H1 (cell line): ENCODE measurements around the gene PRKCD. TPM values are rescaled to one million over a fixed set of nuclear protein-coding genes. Genes with fewer than 3 reads are reported as not detected.

Experiments used
- BCL11A ChIP-seq, 2 experiments: IDR thresholded peaks; one replicate each; pipeline ENCODE4 v1.6.1; 2011; ENCODE audit warnings: low read depth in 2 of 2, low read length in 2 of 2, mild to moderate bottlenecking in 2 of 2
- CHD2 ChIP-seq: IDR thresholded peaks from 2 replicates; pipeline ENCODE4 v1.6.1; 2012; ENCODE audit warnings: low read length, improper control_type of control experiment
- CREB1 ChIP-seq: IDR thresholded peaks from 2 replicates; pipeline ENCODE4 v1.6.1; 2012; ENCODE audit warnings: inconsistent platforms
- NANOG ChIP-seq: IDR thresholded peaks from 2 replicates; pipeline ENCODE4 v1.6.1; 2011; ENCODE audit warnings: low read length, low read depth, mild to moderate bottlenecking, inconsistent platforms; ENCODE audit not compliant: insufficient read depth, poor library complexity, severe bottlenecking
- POLR2A ChIP-seq, 2 experiments: IDR thresholded peaks; 1 replicate in 1 of 2; 2 replicates in 1 of 2; pipeline ENCODE4 v1.6.1; 2011; ENCODE audit warnings: low read depth in 2 of 2, low read length in 2 of 2, mild to moderate bottlenecking in 2 of 2; ENCODE audit errors: control extremely low read depth in 1 of 2
- POU5F1 ChIP-seq: IDR thresholded peaks from 2 replicates; pipeline ENCODE4 v1.6.1; 2011; ENCODE audit warnings: low read depth, mild to moderate bottlenecking, low read length, moderate library complexity
- SIN3A ChIP-seq, 2 experiments: IDR thresholded peaks in 1 of 2; conservative IDR thresholded peaks in 1 of 2; 2 replicates each; pipeline ENCODE4 v1.6.1; 2011 to 2012; ENCODE audit warnings: low read length in 2 of 2, improper control_type of control experiment in 1 of 2, low read depth in 1 of 2, mild to moderate bottlenecking in 1 of 2
- SP1 ChIP-seq: IDR thresholded peaks from 2 replicates; pipeline ENCODE4 v1.6.1; 2011; ENCODE audit warnings: low read depth, low read length
- SUZ12 ChIP-seq: fragments of 200-600 bp; sonication (generic); IDR thresholded peaks from 2 replicates; pipeline ENCODE4 v1.6.1; 2012; ENCODE audit warnings: mild to moderate bottlenecking, inconsistent platforms, low read length, moderate library complexity, mixed read lengths
- TEAD4 ChIP-seq: IDR thresholded peaks from 2 replicates; pipeline ENCODE4 v1.6.1; 2012; ENCODE audit warnings: low read depth, low read length, inconsistent platforms, mixed read lengths
- polyA plus RNA-seq, 7 experiments: library from polyadenylated mRNA; depleted of rRNA in 3 of 7; stranded (reverse) in 5 of 7; unstranded in 2 of 7; fragments of >200 nt in 5 of 7; fragments of 200-250 nt in 2 of 7; gene quantifications; 1 replicate in 5 of 7; 2 replicates in 1 of 7; 4 replicates in 1 of 7; pipeline versions ENCODE4 v1.2.1 to v1.2.3, GENCODE V29; 2011 to 2013; ENCODE audit warnings: missing spikeins in 2 of 7, mixed read lengths in 2 of 7
- total RNA-seq: library from RNA; stranded (reverse); fragmentation: NEBNext Ultra II Directional; extraction: Animal tissue kit (Norgen Biotek cat#: 25700); gene quantifications from 2 replicates; pipeline ENCODE4 v1.2.1, GENCODE V29; 2021
- TF ChIP-seq, protein P1 (sequence below): fragments of 300-600 bp; sonication (generic); IDR thresholded peaks from 2 replicates; pipeline ENCODE4 v1.7.1; 2012; ENCODE audit warnings: low read length, moderate library complexity, mild to moderate bottlenecking, inconsistent platforms; ENCODE audit not compliant: insufficient replicate concordance
- TF ChIP-seq, protein P2 (sequence below): IDR thresholded peaks from 2 replicates; pipeline ENCODE4 v1.6.1; 2011; ENCODE audit warnings: low read length, improper control_type of control experiment

Gene PRKCD
- total and polyA plus RNA-seq, 2 of the 8 experiments (the other 6 are each of a cell fraction or from before 2014, with no cell fraction given): 22.6 to 23.9 TPM

DNA sequence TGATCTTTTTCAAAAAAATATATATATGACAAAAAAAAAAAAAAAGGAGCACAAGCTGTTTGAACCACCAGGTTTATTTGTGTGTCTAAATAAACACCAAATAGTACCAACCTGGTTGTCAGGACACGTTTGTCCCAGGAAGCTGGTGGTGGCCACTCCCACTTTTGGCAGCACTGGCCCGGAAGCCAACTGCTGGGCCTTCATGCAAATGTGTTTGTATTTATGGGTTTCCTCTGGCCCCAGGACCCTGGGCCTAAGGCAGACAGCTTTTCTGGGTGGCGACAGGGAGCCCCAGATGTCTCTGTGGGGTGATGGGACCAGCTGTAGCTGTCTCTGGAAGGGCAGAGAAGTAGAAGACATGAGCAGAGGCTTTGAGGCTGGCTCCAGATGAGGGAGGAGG is 31.6 kb downstream of the PRKCD start (continued):
- TF ChIP-seq, protein P1, sequence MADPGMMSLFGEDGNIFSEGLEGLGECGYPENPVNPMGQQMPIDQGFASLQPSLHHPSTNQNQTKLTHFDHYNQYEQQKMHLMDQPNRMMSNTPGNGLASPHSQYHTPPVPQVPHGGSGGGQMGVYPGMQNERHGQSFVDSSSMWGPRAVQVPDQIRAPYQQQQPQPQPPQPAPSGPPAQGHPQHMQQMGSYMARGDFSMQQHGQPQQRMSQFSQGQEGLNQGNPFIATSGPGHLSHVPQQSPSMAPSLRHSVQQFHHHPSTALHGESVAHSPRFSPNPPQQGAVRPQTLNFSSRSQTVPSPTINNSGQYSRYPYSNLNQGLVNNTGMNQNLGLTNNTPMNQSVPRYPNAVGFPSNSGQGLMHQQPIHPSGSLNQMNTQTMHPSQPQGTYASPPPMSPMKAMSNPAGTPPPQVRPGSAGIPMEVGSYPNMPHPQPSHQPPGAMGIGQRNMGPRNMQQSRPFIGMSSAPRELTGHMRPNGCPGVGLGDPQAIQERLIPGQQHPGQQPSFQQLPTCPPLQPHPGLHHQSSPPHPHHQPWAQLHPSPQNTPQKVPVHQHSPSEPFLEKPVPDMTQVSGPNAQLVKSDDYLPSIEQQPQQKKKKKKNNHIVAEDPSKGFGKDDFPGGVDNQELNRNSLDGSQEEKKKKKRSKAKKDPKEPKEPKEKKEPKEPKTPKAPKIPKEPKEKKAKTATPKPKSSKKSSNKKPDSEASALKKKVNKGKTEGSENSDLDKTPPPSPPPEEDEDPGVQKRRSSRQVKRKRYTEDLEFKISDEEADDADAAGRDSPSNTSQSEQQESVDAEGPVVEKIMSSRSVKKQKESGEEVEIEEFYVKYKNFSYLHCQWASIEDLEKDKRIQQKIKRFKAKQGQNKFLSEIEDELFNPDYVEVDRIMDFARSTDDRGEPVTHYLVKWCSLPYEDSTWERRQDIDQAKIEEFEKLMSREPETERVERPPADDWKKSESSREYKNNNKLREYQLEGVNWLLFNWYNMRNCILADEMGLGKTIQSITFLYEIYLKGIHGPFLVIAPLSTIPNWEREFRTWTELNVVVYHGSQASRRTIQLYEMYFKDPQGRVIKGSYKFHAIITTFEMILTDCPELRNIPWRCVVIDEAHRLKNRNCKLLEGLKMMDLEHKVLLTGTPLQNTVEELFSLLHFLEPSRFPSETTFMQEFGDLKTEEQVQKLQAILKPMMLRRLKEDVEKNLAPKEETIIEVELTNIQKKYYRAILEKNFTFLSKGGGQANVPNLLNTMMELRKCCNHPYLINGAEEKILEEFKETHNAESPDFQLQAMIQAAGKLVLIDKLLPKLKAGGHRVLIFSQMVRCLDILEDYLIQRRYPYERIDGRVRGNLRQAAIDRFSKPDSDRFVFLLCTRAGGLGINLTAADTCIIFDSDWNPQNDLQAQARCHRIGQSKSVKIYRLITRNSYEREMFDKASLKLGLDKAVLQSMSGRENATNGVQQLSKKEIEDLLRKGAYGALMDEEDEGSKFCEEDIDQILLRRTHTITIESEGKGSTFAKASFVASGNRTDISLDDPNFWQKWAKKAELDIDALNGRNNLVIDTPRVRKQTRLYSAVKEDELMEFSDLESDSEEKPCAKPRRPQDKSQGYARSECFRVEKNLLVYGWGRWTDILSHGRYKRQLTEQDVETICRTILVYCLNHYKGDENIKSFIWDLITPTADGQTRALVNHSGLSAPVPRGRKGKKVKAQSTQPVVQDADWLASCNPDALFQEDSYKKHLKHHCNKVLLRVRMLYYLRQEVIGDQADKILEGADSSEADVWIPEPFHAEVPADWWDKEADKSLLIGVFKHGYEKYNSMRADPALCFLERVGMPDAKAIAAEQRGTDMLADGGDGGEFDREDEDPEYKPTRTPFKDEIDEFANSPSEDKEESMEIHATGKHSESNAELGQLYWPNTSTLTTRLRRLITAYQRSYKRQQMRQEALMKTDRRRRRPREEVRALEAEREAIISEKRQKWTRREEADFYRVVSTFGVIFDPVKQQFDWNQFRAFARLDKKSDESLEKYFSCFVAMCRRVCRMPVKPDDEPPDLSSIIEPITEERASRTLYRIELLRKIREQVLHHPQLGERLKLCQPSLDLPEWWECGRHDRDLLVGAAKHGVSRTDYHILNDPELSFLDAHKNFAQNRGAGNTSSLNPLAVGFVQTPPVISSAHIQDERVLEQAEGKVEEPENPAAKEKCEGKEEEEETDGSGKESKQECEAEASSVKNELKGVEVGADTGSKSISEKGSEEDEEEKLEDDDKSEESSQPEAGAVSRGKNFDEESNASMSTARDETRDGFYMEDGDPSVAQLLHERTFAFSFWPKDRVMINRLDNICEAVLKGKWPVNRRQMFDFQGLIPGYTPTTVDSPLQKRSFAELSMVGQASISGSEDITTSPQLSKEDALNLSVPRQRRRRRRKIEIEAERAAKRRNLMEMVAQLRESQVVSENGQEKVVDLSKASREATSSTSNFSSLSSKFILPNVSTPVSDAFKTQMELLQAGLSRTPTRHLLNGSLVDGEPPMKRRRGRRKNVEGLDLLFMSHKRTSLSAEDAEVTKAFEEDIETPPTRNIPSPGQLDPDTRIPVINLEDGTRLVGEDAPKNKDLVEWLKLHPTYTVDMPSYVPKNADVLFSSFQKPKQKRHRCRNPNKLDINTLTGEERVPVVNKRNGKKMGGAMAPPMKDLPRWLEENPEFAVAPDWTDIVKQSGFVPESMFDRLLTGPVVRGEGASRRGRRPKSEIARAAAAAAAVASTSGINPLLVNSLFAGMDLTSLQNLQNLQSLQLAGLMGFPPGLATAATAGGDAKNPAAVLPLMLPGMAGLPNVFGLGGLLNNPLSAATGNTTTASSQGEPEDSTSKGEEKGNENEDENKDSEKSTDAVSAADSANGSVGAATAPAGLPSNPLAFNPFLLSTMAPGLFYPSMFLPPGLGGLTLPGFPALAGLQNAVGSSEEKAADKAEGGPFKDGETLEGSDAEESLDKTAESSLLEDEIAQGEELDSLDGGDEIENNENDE: no peak
- no peak for TF ChIP-seq POLR2A (IDR thresholded peaks at IDR 0.05; ENCODE audit: control extremely low read depth in 1 of 2, low read depth in 2 of 2, low read length in 2 of 2)
- no peak for TF ChIP-seq BCL11A (IDR thresholded peaks at IDR 0.05; ENCODE audit: low read depth in 2 of 2, low read length in 2 of 2)
- TF ChIP-seq SP1: no peak
- no peak for TF ChIP-seq NANOG
- no peak for TF ChIP-seq SIN3A (conservative IDR thresholded peaks at IDR 0.05 in 1 of 2, IDR thresholded peaks at IDR 0.05 in 1 of 2; ENCODE audit: low read depth in 1 of 2, low read length in 2 of 2)
- no peak for TF ChIP-seq CHD2
- no peak for TF ChIP-seq SUZ12
- no peak for TF ChIP-seq TEAD4
- TF ChIP-seq, protein P2, sequence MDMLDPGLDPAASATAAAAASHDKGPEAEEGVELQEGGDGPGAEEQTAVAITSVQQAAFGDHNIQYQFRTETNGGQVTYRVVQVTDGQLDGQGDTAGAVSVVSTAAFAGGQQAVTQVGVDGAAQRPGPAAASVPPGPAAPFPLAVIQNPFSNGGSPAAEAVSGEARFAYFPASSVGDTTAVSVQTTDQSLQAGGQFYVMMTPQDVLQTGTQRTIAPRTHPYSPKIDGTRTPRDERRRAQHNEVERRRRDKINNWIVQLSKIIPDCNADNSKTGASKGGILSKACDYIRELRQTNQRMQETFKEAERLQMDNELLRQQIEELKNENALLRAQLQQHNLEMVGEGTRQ: no peak
- no peak for TF ChIP-seq CREB1
- no peak for TF ChIP-seq POU5F1
- TF ChIP-seq, all 59 proteins: peak for 0
